Left renal pelvis (tissue), 4 donors: ENCODE data around the gene TAPBP. TPM values are rescaled to one million over a fixed set of nuclear protein-coding genes. Genes with fewer than 3 reads are reported as not detected.

Source experiments
- DNase-seq, 4 donors: peaks; one replicate each; pipeline ENCODE4 v3.0.0-alpha.2; 2013; ENCODE audit warnings: low read depth in 4 of 4, low spot score in 3 of 4
- polyA plus RNA-seq, 4 donors: library from polyadenylated mRNA; unstranded; fragments of 120-200 nt; gene quantifications; one replicate each; pipeline ENCODE4 v1.2.1, GENCODE V29; 2013; ENCODE audit not compliant: insufficient read length in 4 of 4

TAPBP gene
- polyA plus RNA-seq, 4 donors = 26.9 to 49.5 (median 38.4) TPM

DNA sequence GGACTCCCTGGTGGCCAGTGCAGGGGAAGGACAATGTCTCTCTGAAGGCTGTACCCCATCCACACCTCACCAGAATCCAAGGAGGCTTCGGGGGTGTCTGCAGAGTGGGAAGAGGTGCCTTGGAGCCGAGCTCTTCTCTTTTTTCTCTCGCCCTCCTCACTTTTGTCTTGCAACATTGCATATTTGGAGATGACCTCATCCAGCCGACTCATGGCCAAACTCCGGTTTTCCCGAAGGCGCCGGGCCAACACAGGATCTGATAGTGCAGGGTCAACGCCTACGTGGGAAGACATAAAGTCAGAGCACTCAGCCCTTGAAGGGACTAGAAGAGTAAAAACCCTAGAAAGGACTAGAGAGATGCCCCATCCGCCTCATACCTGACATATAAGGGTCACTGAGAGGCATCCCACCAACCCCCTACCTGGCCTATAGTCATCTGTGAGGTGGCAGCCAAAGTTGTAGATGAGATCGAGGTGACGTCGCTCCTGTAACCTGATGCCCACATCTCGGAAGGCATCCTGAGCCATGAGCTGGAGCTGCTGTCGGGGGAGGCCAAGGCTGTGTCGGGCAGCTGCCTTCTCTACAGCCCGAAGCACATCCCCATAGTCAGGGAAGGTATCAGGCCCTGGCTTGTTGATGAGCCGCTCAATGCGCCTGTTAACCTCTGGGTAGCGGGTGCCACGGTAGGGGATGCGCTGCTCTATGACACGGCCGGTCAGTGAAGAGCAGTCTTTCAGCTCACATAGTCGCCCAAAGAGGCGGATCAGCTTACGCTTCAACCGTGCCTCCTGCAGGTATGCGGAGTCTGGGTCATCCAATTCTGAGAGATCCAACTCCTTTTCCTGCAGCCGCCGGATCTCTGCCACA is 6.7 kb upstream of the TAPBP start:
- DNase-seq = no peak

GRCh38 chr6:33319939-33320314 is 6.0 kb upstream of the TAPBP start:
- DNase-seq = no peak

GRCh38 chr6:33318426-33319073 is 4.7 kb upstream of the TAPBP start:
- DNase-seq = no peak

DNA sequence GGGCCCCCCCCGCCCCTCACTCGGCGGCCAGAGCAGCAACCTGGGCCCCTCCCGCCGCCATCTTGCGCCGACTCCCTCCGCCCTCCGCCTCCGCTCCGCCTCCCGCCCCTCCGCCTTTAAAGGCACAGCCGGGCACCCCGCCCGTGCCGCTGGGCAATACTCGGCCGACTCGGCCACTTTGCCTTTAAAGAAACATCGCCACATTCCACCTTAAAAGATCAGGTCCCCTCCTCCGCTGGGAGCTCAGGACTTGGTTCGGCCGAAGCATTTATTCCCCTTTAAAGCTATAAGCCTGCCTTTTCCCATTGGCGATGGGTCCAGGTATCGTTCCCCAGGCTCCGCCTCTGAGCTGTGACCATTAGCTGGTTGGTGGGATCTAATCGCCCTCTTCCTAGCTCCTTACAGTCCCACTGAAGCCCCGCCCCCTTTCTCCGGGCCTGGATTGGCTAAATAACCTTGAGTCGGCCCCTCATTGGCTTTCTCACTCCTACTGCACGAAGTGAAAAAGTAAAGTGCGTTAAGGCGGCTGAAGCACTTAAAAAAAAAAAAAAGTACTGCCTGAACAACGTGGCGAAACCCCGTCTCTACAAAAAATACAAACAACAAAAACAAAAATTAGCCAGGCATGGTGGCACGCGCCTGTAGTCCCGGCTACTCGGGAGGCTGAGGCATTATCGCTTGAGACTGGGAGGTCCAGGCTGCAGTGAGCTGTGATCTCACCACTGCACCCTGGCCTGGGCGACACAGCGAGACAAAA is 4.0 kb upstream of the TAPBP start, which contains the start of gene ZBTB22:
Gene ZBTB22 (minus strand): TSS at position 76 of the 757 bp plus-strand sequence. CDS start 828 bp downstream, outside the sequence.
- DNase-seq = peak; percentile 97 to 99 (median 98)

GRCh38 chr6:33317419-33317668 is 3.5 kb upstream of the TAPBP start:
- no peak for DNase-seq

DNA sequence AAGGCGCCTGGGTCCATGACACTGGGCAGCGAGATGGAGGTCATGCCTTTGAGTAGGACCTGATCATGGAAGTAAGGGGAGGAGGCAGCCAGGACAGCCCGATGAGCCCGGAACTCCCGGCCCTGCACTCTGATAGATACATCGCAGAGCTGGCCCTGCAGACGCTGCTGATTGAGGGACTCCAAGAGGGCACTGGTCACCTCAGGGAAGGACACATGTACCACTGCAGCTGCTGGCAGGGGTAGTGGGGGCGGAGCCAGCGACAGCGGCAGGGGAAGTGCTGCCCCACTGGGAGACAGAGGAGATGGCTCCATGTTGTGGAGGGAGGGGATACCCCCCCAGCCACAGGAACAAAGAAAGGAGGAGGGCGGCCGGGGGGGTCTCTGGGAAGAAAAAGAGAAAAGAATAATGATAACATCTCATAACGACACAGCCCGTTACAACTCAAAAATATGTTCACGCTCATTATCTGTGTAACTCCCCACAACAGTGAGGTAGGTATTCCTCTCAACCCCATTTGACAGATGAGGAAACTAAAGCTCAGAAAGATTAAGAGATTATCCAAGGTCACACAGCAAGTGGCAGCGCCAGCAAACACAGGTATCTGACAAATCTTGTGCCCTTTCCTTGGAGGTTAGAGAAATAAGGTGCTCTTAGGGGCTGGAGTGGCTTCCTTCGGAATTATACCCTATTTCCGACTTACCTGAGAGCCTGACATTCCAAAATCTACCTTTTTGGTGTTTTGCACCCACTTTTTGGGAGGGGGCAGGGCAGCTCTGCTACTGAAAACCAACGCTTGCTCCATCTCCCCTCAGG is 2.9 kb upstream of the TAPBP start:
- no peak for DNase-seq

- DNase-seq = no peak
These were observed 2.1 kb upstream of the TAPBP start for GRCh38 chr6:33315793-33316602.

DNA sequence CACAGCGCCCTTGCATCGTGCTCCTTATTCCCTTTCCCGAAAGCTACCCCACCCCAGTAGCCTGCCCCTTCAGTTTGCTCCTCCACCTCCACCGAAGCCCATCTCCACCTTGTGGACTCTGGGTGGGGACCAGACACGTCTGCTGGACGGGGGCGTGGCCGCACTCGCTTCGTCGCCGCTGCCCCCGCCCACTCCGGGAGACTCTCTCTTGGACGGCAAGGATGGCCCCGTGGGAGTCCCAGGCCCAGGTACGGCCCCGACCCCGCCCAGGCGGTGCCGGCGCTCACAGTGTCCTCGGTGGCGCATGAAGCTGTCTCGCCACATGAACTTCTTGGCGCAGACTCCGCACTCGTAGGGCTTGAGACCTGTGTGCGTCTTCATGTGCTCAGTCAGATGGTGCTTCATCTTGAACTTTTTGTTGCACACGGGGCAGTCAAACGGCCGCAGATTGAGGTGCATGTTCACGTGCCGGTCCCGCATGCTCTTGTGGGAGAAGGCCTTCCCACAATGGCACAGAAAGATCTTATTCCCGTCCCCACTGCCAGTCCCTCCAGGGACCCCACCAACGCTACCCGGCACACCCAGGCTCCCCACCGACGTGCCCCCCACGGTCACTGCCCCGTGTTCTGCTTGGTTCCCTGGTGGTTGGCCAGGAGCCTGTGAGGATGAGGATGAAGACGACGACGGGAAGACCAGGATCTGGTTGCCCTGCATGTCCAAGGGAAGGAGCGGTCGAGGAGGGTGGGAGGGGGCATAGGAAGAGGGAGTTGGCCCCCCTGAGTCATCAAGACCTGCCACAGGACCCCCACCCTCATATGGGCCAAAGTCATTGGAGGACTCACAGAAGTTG is 1.3 kb upstream of the TAPBP start:
- no peak for DNase-seq

GRCh38 chr6:33314515-33314942 is 651 bp upstream of the TAPBP start:
- peak in 2 of 4 donors; percentile 45 to 55 for DNase-seq

- peak in 2 of 4 donors; percentile 18 to 21 for DNase-seq
These were observed 671 bp downstream of the TAPBP start for GRCh38 chr6:33313105-33313708.

- peak in 2 of 4 donors; percentile 28 to 41 for DNase-seq
These were observed 1.3 kb downstream of the TAPBP start for GRCh38 chr6:33312361-33313104.

DNA sequence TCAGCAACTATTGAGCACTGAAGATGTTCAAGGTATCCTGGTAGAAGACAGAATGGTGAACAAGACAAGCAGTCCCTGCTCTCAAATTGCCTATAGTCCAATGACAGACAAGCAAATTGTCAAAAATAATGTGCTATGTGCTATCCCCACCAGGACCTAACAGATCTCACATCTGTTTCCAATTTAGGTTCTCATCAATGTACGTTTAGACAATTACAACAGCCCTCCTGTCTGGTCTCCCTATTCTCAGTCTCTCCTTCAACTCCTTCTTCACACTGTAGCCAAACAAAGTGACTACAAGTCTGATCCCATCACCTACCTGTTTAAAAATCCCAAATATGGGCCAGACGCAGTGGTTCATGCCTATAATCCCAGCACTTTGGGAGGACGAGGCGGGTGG is 7.5 kb downstream of the TAPBP start:
- no peak for DNase-seq

DNA sequence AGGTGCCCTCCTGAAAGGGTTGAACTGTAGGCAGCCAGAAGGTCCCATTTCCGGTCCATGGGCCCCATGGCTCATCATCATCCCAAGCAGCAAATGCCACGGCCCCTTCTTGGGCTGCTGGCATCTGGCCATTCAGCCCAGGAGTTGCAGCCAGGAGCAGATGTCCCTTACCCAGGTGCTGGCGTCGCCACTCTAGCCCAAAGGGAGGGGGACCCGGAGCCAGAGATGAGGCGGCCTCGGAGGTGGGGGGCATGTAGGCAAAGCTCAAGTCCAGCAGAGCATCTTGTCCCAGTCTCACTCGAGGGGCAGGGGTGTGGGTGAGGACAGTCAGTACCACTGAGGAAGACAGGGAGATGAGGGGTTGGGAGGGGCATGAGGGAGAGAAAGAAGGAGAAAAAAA is 8.8 kb downstream of the TAPBP start:
- DNase-seq = no peak

DNA sequence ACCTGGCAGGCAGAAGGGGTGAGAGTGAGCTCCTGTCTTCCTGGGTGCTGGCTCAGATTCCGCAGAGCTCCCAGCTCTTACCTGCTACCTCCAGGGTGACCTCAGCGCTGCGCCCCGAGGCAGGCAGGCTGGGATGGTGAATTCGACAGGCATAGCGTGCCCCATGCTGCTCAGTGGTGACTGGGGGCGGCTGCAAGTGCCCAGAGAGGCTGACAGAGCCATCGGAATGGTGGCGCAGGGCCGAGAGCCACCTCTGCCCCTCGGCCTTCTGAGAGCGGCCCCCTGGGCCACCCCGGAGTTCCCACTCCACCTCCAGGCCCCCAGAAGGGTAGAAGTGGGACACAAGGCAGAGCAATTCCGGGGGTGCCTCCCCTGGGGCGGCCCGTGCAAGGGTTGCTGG is 9.7 kb downstream of the TAPBP start:
- DNase-seq = no peak

- DNase-seq = no peak
These were observed 12.0 kb downstream of the TAPBP start for GRCh38 chr6:33301877-33302276.

DNA sequence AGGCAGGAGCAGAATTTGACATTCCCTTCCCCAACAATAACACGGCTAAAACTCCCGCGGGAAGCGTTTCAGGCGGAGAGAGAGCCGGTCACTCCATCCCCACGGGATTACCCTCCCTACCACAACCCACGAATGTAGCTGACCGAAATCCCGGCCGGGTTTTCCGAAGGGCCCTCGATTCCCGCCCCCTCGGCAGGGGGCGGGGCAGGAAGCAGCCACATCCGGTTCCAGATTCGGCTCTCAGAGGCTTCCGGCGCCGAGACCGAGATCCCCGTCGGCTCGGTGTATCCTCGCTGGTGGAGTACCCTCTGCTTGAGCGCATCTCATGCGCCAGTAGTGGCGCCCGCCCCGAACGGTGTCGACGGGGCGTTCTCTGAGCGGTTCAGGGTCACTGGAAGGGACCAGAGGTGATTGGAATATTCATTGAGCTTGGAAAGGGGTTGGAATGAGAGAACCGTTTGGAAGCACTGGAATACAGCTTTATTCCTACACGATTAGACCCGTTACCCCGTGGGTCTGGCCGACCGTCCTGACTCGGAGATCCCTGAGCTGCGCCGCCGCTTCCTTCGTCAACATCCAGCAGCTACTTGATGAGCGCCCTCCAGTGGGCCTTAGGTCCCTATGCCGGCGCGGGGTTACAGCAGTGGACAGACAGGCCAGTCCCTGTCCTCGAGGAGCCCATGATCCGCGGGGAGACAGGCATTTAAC is 14.5 kb downstream of the TAPBP start:
- DNase-seq = peak in 2 of 4 donors; percentile 87 to 88

DNA sequence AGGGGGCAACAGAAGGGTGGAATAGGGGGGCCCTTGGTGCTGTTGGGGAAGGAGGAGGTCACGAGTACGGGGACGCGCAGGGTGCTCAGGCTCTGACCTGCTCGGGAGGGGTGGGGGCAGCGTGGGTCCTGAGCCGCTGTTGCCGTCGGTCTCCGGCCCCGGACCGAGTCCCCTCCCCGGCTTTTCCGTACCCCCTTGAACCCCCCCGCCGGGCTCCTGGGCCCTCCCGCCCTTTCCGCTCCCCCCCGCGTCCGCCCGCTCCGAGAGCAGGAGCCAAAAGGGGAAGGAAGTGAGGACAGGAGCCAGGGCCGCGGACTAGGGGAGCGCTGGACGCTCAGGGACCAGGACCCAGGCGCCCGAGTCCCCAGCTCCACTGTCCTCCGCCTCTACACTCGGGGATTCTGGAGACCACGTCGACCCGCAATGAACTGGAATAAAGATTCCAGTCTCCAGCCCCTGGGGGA is 15.1 kb downstream of the TAPBP start, which contains the start of gene RGL2:
Gene RGL2 (minus strand): TSS at position 170 of the 464 bp plus-strand sequence. CDS start 332 bp downstream, outside the sequence.
- peak in 1 of 4 donors; percentile 32 for DNase-seq
